IPS-NIHi7 (cell line): Measurements from ENCODE around the gene THRB.

Source experiments
- DNase-seq: peaks from one replicate; pipeline ENCODE4 v3.0.0; 2012; ENCODE audit warnings: mixed read lengths; ENCODE audit errors: extremely low spot score

The THRB gene

DNA sequence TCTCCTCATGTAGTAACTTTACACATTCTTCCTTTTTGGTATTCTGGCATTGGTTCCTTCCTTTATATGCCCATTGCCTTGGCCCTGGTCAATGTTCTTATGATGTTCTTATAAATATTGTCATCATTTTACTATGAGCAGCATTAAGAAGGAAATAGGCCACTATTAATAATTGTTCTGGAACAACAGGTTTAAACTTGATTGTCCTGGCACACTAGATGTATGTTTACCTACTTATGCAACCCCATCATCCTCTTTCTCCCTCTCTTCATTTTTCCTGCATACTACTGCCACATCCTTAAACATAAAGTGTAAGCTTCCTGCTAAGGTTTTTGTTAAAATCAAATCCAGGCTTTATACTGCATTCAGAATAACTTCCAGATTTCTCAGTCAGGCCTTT, 114.7 kb downstream of the THRB start:
- no peak for DNase-seq

DNA sequence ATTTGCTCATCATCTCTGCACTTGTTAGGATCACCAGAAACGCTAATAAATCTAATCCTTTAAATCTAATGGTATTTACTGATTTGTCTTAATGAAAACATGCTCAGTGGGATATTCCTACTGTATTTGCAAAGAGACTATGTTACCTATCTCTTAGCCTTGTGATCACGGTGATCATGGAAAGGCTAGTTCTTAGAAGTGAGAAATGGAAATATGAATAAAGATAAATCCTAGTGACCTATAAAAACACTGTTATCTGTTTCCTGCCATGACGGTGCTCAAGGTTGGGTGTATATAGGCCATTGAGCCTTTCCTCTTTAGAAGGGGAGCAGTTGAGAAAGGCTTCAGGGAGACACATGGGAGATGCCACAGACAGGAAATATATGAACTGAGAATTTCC, 116.3 kb downstream of the THRB start:
- DNase-seq, result no peak

DNA sequence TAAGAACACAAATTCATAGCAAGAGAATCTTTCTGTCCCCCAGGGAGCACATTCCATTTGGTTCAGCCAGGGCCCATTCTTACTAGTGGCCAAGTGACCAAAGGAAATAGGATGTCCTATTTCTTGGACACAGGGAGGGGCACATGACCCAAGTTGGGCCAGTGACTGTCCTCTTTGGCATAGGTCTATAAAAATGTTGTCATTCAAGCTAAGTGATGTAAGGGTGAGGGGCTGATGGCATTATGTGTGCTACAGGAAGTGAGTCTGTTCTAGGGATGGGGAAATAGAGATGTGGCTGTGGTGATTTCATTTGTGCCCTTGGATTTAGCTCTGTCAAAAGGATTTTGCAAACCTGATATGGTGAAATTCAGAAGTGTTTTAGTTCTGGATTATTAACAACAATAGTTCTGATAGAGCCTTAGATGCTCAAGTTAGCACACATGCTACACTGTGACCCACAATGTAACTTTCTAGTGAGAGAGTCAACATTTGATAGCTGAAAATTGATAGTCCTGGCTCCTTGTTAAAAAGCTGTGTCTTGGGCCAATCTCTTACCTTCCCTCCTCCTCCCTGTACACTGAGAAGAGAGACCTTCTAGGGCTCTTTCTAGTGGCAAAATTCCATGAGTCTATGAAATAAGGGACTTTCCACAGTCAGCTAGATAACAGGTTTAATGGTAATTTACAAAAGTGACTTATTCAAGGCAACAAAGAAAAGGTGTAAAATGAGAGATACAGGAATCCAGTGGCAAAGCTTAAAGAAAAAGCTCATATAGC, 117.2 kb downstream of the THRB start:
- no peak for DNase-seq

DNA sequence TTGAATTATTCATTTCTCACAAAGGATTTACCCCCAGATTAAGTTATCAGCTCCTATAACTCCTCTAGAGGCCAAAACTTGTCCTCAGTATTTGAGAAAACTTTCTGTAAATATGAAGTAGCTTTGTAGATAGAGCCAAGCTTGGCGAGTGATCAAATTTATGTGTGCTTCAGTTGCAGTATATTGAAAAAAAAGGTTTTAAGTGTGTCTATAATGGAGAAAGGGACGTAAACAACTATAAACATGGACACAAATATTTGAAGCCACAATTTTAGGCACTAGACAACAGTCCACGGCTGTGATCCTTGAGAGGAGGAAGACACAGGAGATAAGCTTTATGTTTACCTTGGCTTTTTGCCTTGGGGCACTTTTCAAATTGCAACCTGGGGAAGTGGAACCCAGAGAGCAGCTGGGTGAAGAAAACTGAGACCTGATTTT, 118.7 kb downstream of the THRB start:
- no peak for DNase-seq

DNA sequence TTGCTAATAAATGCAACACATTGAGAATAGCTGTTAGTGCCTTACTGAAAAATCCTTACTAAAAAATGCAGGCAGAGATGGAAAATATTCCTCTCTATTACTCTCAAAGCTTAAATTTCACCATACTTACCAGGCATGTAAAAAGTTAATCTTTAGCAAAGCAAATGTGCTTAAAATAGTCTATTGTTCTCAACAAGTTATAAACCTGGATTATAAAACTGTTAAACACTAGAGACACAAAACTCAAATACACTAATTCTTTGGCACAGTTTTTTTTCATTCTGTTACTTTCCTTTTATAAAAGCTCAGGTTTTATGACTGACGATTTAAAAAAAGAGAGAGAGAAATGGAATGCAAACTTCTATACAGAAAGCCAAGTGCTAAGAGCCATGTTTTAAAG, 119.8 kb downstream of the THRB start:
- DNase-seq, result no peak

DNA sequence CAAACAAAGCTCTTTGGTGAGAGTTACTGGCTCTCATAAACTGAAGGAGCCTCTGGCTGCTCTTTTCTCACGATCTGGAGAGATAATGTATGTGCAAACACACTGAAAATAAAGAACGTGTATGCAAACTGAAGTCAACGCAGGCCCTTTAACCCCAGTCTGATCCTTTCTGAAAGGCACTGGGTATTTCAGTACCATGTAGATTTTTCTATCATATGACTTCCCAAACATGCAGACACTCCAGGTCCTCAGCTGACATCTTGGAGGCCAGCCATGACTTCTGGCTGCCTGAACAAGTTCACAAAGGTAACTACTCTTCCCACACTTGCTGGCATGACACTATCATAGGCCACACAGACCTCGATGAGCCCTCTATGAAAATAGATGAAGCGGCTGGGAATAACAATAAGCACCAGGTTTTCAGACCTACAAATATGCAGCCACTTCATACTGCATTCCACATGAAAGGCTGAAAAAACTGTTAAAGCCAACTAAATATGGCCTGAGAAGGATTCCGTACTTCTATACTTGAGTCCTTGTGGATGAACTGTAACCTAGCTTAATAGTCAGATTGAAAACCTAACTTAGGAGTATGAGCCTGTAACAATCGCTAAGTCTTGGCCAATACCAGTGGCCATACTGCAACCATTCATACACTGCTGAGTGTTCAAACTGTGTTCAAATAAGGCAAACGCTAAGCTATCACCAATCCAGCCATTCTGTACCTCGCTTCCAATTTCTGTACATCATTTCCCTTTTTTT, 121.3 kb downstream of the THRB start:
- DNase-seq, result no peak

DNA sequence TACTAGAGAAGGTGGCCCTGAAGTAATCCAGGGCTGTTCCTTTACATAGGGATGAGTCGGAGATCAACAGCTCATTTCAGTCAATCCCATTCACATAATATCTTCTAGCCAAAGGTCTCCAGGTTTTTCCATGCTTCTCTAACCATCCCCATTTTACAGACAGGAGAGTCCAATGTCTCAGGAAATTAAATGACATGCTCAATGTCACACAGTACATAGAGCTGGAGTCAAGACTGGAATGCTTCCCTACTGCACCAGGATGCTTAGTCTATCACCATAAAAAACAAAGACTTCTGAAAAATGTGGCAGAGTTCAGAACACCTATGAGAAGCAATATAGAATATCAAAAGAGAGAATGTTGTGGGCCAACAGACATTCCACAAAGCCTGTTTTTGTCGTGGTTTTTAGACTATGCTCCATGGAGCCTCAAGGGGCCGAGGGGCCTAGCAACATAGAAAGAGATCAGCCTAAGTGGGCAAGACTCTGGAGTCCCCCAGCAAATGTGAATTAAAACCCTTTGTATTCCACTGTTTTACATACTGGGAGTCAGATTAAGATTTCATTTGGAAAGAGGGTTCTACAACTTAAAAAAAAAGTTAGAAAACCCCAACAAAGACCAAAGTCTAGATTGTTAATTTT, 122.0 kb downstream of the THRB start:
- no peak for DNase-seq

DNA sequence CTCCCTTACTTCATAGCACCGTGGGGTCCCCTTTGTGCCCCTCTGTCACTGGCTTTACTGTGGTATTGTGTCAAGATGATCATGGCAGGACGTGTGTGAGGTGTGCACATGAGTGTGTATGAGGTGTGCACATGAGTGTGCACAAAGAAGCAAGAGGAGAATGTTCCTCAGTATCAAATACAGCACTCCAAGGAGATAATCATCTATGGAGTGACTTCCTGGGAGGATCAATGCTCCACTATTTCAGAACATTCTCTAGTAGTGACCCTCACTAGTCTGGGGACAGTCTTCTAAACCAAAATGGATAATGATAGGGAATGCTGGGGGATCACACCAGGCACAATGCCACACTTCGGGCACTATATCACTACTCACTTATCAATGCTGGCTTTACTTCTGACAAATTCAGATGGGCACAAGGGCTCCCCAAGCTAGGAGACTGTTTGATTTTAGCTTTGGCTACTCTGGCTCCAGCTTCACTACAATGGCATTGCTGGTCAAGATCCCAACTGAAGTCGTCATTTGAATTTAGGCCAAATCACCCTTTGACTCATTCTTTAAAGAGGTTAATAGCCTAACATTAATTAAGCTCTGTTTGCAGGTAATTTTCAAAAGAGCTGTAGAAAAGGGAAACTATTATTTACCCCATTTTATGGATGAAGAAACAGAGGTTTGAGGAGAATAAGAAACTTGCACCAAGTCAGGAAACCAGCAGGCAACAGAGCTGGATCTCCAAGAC, 124.1 kb downstream of the THRB start:
- DNase-seq, result no peak

DNA sequence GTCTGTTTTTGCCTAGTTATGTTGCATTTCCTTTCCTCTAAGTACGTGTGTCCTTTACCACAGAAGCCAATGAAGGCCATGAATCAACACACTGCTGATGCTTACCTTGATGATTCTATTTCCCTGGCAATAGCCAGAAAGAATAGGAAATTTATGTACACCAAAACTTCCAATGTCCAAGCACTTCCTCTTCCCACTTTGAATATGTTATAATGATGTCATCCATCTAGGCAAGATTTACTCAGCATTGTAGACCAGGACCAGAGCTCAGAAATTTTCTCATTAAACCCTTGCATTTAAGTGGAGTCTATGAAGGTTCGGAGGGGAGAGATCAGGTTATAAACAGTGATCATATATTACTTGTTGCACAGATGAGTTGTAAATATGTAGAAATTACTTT, 126.0 kb downstream of the THRB start:
- no peak for DNase-seq

DNA sequence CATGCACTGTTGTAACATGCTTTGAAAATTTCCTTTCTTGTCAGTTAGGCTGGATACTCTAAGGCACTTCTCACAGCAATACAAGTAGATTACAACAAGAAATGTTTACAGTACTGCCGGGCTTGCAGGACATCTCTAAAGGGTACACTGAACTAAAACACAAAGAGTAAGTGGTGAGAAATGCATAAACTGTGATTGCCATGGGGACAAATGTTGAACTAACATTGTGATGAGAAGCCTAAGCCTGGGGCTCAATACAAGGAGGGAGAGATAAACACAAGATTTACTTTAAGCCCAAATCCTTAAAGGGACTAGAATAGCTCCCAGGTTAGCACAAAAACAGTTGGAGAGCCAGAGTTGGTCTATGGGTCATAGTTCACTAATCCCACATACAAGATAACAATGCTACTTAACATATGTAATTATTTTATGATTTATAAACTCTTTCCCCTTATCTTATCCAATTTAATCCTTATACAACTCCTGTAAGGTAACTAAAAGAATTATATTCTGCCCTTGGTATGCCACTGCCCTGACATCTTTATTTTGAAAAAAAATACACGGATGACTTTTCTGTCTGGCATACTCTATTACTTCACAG, 126.9 kb downstream of the THRB start:
- no peak for DNase-seq

DNA sequence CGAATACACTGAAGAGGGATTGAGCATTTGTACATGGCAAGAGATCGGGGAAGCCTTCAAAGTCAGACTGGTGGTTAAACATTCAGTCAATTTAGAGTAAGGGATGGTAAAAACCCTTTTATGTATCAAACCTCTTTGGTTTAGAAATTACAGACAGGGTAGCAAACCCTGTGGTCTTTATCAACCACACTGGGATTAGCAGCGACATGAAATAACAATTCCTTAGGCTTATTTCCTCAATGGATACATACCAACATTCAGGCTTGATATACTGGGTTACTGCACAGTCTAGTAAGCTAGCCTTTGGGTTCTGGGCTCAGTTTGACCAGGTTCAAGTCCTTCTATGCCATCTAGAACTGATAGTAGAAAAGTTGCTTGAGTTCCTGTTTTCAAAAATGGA, 127.4 kb downstream of the THRB start:
- no peak for DNase-seq

DNA sequence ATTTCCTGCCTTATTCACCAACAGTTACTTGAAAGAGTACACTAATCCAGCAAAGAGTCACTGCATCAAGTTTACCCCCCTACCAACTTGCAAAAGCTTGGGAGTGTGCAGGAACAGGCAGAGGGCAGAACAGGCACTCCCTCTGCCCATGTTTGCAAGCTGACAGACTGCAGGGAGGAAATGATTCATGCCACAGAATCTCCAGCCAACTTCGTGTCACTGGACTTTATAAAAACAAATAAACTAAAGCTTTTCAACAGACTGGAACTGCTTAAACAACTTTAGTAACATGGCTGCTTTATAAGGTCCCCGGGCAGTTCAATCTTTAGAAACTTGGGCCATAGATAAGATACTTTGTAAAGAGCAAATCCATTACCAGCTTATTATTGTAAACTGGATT, 129.5 kb downstream of the THRB start:
- no peak for DNase-seq

DNA sequence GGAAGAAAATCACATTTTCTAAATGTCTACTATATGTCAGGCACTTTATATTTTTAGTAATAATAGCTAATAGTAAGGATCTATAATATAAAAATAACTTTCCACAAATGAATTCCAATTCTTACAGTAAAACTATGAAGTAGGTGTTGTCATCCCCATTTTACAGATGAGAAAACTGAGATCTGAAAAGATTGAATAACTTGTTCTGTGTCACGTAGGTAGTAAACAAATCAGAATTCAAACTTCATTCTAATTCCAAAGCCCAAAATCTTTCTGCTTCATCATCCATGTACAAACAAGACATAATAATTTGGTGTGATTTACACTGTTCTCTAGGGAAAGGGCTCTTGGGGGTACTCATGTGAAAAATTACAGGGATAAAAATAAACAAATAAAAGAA, 130.3 kb downstream of the THRB start:
- no peak for DNase-seq

DNA sequence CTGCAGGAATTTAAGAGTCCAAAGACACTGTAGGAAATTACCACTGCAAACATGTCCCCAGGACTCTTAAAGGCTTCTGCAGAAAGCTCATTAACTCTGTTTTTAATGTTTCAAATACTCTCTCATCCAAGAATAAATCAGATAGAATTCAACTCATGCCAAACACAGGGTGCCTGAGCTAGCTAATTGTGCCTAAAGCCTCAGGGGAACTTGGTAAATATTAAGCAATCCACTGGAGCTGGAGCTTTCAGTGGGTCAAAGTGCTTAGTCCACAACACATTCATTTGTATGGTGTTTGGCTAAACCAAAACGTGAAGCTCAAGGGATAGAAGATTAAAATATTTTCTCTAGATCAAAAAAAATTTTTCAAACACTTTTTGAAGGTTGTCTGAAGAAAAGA, 131.4 kb downstream of the THRB start:
- DNase-seq, result no peak

DNA sequence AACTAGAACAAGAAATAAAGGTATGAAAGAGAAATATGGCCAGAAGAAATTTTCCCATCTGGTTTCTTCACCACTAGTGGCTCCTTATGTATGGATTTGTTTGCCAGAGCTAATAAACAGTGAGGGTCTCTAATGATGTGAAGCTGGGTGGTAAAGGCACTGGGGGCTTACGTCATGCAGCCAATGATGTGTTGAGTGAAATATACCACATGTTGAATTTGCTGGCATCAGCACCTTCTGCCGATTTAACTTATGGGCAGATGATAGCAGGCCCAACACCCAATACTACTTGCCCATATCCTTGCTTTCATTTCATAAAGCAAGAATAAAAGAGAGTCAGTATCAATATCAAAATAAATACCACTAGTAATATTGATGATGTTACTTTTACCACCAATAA, 133.0 kb downstream of the THRB start:
- no peak for DNase-seq

DNA sequence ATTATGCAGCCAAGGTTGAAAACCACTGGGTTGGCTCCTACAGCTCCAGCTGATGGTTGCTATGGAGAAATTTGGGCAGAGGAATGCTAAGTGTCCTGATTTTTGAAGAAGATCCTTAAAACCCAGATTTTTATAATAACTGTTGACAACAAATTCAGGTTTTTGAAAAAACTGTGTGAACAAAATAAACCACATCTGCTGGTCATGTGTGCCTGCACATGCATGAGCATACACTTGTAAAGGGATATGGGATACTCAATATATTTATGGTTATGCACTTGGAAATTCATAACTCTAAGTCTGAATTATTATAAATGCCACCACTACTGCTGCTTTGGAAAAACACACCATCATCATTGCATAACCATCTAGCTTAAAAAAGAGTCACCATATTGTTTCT, 133.7 kb downstream of the THRB start:
- no peak for DNase-seq

DNA sequence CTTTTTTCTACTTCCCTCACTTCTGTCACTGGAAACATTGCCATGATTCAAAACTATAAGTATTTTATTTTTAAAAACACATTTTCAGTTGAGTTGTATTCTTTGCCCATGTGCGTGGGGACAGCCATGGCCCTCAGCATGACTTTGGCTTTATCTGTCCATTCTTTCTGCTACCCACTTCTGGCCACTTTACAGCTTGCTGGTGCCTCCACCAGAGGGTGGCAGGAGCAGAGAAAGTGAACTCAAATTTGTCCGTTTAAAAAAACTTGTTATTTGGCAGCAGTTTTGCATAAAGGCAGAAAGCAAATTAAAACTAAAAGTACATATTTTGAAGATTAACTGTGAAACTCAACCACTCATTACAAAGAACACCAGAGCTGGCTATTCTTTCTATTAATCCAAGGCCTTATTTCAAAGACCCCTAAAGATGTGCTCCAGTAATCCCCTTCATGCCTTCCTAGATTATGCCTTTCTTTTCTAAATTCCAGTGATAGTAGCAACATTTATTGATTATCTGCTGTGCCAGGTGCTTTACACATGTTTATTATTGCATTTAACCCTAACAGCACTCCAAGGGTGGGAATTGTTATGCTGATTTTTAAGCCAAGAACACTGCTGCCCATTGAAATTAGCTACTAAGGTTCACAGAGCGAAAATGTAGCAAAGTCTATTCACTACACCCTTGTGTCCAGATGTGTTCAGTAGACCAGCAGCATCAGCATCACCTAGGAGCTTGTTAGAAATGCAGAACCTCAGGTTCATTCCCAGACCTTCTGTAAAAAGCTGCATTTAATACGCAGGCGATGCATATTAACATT, 134.8 kb downstream of the THRB start:
- DNase-seq, result no peak

DNA sequence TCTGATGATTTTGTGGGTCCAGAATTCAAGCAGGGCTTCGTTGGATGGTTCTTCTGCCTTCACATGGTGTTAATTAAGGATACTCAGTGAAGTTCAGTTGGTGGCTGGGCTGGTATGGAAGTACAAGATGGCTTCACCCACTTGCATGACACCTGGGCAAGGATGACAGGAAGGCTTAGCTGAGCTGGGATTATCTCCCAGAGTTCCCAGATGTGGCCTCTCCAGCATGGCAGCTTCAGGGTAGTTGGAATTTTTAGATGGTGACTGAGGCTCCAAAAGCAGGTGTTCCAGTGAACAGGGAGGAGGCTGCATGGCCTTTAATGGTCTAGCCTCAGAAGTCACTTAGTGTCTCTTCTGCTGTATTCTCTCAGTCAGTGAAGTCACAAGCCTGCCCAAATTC, 135.5 kb downstream of the THRB start:
- DNase-seq, result no peak

DNA sequence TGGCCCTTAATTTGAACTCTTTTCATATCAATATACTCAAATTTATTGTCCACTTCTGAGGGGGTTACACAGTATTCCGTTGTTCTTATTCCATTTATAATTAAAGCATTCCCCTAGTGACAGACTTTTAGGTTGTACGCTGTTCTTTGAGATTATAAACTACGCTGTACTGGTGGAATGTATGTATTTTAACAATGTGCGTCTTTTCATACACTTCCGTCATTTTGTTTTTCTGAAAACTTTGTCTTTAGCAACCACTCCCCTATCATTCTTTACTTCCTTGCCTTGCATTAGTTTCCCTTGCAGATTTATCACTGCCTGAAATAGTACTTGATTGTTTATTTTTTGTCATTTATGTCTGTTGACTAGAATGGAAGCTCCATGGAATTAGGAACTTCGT, 137.0 kb downstream of the THRB start:
- no peak for DNase-seq

DNA sequence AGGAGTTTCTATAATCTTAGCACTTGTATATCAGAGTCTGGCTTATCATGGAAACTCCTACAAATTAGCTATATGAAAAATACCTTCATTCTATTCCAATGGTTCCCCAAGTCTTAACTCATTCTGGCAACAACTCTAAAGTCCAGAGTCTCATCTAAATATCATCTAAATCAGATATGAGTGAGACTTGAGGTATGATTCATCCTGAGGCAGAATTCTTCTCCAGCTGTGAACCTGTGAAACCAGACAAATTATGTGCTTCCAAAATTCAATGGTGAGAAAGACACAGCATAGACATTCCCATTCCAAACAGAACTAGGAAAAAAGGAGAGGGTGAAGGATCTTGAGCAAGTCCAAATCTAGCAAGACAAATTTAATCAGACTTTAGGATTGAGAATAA, 138.8 kb downstream of the THRB start:
- DNase-seq, result no peak

DNA sequence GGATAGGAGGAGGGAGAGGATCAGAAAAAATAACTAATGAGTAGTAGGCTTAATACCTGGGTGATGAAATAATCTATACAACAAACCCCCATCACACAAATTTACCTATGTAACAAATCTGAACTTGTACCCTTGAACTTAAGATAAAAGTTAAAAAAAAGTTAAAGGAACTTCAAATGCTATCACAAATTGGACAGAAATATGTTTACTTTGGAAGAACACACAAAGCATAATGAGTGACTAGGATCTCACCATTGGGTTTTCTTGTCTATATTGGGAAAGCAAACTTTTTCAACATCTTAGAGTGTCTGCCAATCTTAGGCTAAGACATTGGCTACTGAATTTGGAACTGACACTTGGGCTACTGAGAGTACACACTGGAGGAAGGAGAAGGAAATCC, 140.4 kb downstream of the THRB start:
- DNase-seq, result no peak
